Measurements from ENCODE around the gene TSPAN14. TPM values are rescaled to one million over a fixed set of nuclear protein-coding genes. Genes with fewer than 3 reads are reported as not detected.

The TSPAN14 gene
- total and polyA plus RNA-seq, 4 donors: 19.9 to 36.8 (median 27.3) TPM

GRCh38 chr10:80537736-80538480, 83.8 kb downstream of the TSPAN14 start, which contains the start of gene SH2D4B:
Gene SH2D4B, plus strand, starts transcription at chr10:80537902. Its CDS starts 430 bp downstream, at chr10:80538332.
- Histone ChIP-seq H3K27ac (ENCODE audit: low read depth in 1 of 2, low read length in 2 of 2) (peak within 1 kb of the TSS in 1 of 2 donors; percentile 47), H3K27me3 (ENCODE audit: control insufficient read depth in 4 of 4, insufficient read depth in 4 of 4, low read length in 3 of 4) (no peaks in the 10 kb centered on the region), H3K36me3 (ENCODE audit: control insufficient read depth in 4 of 4, insufficient read depth in 3 of 4, low read depth in 1 of 4, low read length in 3 of 4) (no peaks in the 10 kb centered on the region), H3K9me3 (ENCODE audit: control insufficient read depth in 4 of 4, low read length in 3 of 4) (no peaks in the 10 kb centered on the region), H3K9ac (ENCODE audit: low read depth in 1 of 2, low read length in 2 of 2) (no peak within 1 kb of the TSS), H3K4me3 (ENCODE audit: low read depth in 1 of 3, low read length in 3 of 3) (no peak within 1 kb of the TSS), H3K4me1 (ENCODE audit: control insufficient read depth in 4 of 4, insufficient read depth in 4 of 4, low read length in 3 of 4) (peaks cover 0 to 7% (median 6%) of the 10 kb centered on the region in 4 donors)
- DNase-seq (ENCODE audit: low spot score): peak; percentile 29
- WGBS: 95% methylated on average over 19 of the region's 19 CpGs
- TF ChIP-seq EGR1 (IDR thresholded peaks at IDR 0.05; ENCODE audit: low read depth in 2 of 2): no peak

GRCh38 chr10:80538481-80539185, 84.5 kb downstream of the TSPAN14 start:
- 95% methylated on average over 16 of the region's 16 CpGs for WGBS
- Histone ChIP-seq H3K27me3 (ENCODE audit: control insufficient read depth in 4 of 4, insufficient read depth in 4 of 4, low read length in 3 of 4) (no peaks in the 10 kb centered on the region), H3K9ac (ENCODE audit: low read depth in 1 of 2, low read length in 2 of 2) (no peak overlapping the region), H3K27ac (ENCODE audit: low read depth in 1 of 2, low read length in 2 of 2) (no peak overlapping the region), H3K4me3 (ENCODE audit: low read depth in 1 of 3, low read length in 3 of 3) (no peak overlapping the region), H3K4me1 (ENCODE audit: control insufficient read depth in 4 of 4, insufficient read depth in 4 of 4, low read length in 3 of 4) (peaks cover 0 to 7% (median 5%) of the 10 kb centered on the region in 4 donors), H3K9me3 (ENCODE audit: control insufficient read depth in 4 of 4, low read length in 3 of 4) (no peaks in the 10 kb centered on the region), H3K36me3 (ENCODE audit: control insufficient read depth in 4 of 4, insufficient read depth in 3 of 4, low read depth in 1 of 4, low read length in 3 of 4) (no peaks in the 10 kb centered on the region)
- DNase-seq (ENCODE audit: low spot score): peak; percentile 27
- TF ChIP-seq GABPA (IDR thresholded peaks at IDR 0.05 in 1 of 2, conservative IDR thresholded peaks at IDR 0.05 in 1 of 2) (no peak), ZBTB33 (IDR thresholded peaks at IDR 0.05) (no peak), FOXA2 (IDR thresholded peaks at IDR 0.05) (no peak), YY1 (IDR thresholded peaks at IDR 0.05) (no peak), MAX (IDR thresholded peaks at IDR 0.05) (no peak), HNF4A (conservative IDR thresholded peaks at IDR 0.05) (no peak), NR2F2 (IDR thresholded peaks at IDR 0.05) (no peak), SP1 (IDR thresholded peaks at IDR 0.05) (no peak), ATF3 (IDR thresholded peaks at IDR 0.05) (no peak), RAD21 (IDR thresholded peaks at IDR 0.05) (no peak), HNF4G (IDR thresholded peaks at IDR 0.05) (no peak), JUND (IDR thresholded peaks at IDR 0.05) (no peak), RXRA (IDR thresholded peaks at IDR 0.05) (no peak), TAF1 (conservative IDR thresholded peaks at IDR 0.05) (no peak)
- TF ChIP-seq, protein P1, sequence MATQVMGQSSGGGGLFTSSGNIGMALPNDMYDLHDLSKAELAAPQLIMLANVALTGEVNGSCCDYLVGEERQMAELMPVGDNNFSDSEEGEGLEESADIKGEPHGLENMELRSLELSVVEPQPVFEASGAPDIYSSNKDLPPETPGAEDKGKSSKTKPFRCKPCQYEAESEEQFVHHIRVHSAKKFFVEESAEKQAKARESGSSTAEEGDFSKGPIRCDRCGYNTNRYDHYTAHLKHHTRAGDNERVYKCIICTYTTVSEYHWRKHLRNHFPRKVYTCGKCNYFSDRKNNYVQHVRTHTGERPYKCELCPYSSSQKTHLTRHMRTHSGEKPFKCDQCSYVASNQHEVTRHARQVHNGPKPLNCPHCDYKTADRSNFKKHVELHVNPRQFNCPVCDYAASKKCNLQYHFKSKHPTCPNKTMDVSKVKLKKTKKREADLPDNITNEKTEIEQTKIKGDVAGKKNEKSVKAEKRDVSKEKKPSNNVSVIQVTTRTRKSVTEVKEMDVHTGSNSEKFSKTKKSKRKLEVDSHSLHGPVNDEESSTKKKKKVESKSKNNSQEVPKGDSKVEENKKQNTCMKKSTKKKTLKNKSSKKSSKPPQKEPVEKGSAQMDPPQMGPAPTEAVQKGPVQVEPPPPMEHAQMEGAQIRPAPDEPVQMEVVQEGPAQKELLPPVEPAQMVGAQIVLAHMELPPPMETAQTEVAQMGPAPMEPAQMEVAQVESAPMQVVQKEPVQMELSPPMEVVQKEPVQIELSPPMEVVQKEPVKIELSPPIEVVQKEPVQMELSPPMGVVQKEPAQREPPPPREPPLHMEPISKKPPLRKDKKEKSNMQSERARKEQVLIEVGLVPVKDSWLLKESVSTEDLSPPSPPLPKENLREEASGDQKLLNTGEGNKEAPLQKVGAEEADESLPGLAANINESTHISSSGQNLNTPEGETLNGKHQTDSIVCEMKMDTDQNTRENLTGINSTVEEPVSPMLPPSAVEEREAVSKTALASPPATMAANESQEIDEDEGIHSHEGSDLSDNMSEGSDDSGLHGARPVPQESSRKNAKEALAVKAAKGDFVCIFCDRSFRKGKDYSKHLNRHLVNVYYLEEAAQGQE (IDR thresholded peaks at IDR 0.05): no peak
